K562 (cell line): ENCODE data around the gene SUPT20H.

Source experiments
- BDP1 ChIP-seq: IDR thresholded peaks from 3 replicates; pipeline ENCODE4 v1.6.1; 2011; ENCODE audit not compliant: insufficient read length, insufficient read depth
- BHLHE40 ChIP-seq: IDR thresholded peaks from 2 replicates; pipeline ENCODE4 v1.6.1; 2011; ENCODE audit warnings: low read length, improper control_type of control experiment
- RNF2 ChIP-seq: sonication (generic); IDR thresholded peaks from 2 replicates; pipeline ENCODE4 v1.6.1; 2016
- SIRT6 ChIP-seq: IDR thresholded peaks from one replicate; pipeline ENCODE4 v1.6.1; 2012; ENCODE audit warnings: low read depth, mild to moderate bottlenecking, control low read depth, inconsistent platforms, low read length, moderate library complexity
- SMAD3 ChIP-seq: fragments of 450-650 bp; formaldehyde crosslinking; conservative IDR thresholded peaks from 2 replicates; pipeline ENCODE4 v1.4.0; 2020; ENCODE audit warnings: mild to moderate bottlenecking
- SREBF2 ChIP-seq: sonication (generic); formaldehyde crosslinking; IDR thresholded peaks from 2 replicates; pipeline ENCODE4 v1.4.0; 2020; ENCODE audit warnings: mild to moderate bottlenecking, missing genetic modification reagents
- SRF ChIP-seq, 2 experiments: fragments of 250-450, 450-650 bp in 1 of 2; sonication (Bioruptor Pico) in 1 of 2; sonication (generic) in 1 of 2; formaldehyde crosslinking; IDR thresholded peaks; 2 replicates each; pipeline versions ENCODE4 v1.5.0 to v1.5.1; 2020 to 2022; ENCODE audit warnings: mild to moderate bottlenecking in 1 of 2, missing genetic modification reagents in 1 of 2
- TAF1 ChIP-seq: IDR thresholded peaks from 2 replicates; pipeline ENCODE4 v1.6.1; 2011; ENCODE audit warnings: mild to moderate bottlenecking, low read length, moderate library complexity; ENCODE audit not compliant: insufficient read depth, control insufficient read depth, severe bottlenecking; ENCODE audit errors: extremely low read depth
- ZNF133 ChIP-seq: fragments of 250-450 bp; sonication (Bioruptor Pico); IDR thresholded peaks from 2 replicates; pipeline ENCODE4 v1.4.0; 2020; ENCODE audit warnings: mild to moderate bottlenecking
- ZNF23 ChIP-seq: fragments of 250-450 bp; sonication (Bioruptor Pico); IDR thresholded peaks from 2 replicates; pipeline ENCODE4 v1.4.0; 2020; ENCODE audit warnings: mild to moderate bottlenecking
- TF ChIP-seq, protein P1 (sequence below): fragments of 200-800 bp; sonication (Bioruptor generic); IDR thresholded peaks from 2 replicates; pipeline ENCODE4 v1.6.1; 2017; ENCODE audit warnings: missing genetic modification characterization, missing compliant biosample characterization
- TF ChIP-seq, protein P2 (sequence below): fragments of 450-650 bp; conservative IDR thresholded peaks from 2 replicates; pipeline ENCODE4 v1.6.1; 2016; ENCODE audit warnings: missing genetic modification characterization, low read depth, mild to moderate bottlenecking, missing compliant biosample characterization, moderate library complexity
- TF ChIP-seq, protein P3 (sequence below), 3 experiments: IDR thresholded peaks in 2 of 3; conservative IDR thresholded peaks in 1 of 3; 2 replicates each; pipeline ENCODE4 v1.5.1; 2011 to 2012; ENCODE audit warnings: low read length in 3 of 3, mild to moderate bottlenecking in 3 of 3, control low read depth in 2 of 3, improper control_type of control experiment in 1 of 3, inconsistent platforms in 1 of 3, low read depth in 1 of 3, mixed read lengths in 1 of 3, moderate library complexity in 1 of 3; ENCODE audit not compliant: insufficient read depth in 2 of 3
- TF ChIP-seq, protein P4 (sequence below): fragments of 250-450 bp; sonication (Bioruptor Pico); IDR thresholded peaks from 2 replicates; pipeline ENCODE4 v1.4.0; 2020; ENCODE audit warnings: mild to moderate bottlenecking, moderate library complexity

DNA sequence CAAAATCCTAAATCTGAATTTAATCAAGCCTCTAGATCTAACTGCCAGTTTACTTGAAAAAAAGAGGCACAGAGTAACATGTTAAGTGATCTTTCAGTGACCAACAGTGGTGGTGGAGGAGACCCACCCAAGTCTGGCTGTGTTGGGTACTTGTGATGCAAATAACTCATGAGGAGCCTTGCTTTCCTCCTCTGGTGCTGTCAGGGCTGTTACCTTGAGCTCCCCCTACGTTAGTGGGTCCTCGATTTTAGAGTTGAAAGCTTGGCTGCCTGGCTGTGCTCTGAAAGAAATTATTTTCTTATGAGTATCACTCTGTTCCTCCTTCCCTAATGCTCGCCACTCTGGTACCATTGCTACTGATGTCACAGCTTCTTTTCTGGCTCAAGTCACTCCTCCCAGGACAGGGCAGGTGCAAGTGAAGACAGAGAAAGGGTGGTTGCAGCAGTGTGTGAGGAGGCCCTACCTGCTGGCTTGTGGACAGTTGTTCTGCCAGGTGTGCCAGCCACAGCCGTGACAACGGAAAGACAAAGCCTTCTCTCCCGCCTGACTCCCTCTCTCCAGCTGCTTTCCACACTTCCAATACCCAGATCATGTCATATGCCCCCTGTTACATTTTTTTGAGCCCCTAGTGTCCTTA lies 6.5 kb upstream of the SUPT20H start:
- TF ChIP-seq, protein P1, sequence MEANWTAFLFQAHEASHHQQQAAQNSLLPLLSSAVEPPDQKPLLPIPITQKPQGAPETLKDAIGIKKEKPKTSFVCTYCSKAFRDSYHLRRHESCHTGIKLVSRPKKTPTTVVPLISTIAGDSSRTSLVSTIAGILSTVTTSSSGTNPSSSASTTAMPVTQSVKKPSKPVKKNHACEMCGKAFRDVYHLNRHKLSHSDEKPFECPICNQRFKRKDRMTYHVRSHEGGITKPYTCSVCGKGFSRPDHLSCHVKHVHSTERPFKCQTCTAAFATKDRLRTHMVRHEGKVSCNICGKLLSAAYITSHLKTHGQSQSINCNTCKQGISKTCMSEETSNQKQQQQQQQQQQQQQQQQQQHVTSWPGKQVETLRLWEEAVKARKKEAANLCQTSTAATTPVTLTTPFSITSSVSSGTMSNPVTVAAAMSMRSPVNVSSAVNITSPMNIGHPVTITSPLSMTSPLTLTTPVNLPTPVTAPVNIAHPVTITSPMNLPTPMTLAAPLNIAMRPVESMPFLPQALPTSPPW (CRISPR knock-in tag), result no peak
- TF ChIP-seq SREBF2 (CRISPR knock-in tag), result no peak
- no peak for TF ChIP-seq ZNF23
- no peak for TF ChIP-seq SIRT6
- TF ChIP-seq ZNF133 (CRISPR knock-in tag), result no peak
- TF ChIP-seq, protein P2, sequence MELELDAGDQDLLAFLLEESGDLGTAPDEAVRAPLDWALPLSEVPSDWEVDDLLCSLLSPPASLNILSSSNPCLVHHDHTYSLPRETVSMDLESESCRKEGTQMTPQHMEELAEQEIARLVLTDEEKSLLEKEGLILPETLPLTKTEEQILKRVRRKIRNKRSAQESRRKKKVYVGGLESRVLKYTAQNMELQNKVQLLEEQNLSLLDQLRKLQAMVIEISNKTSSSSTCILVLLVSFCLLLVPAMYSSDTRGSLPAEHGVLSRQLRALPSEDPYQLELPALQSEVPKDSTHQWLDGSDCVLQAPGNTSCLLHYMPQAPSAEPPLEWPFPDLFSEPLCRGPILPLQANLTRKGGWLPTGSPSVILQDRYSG, result no peak
- TF ChIP-seq SRF (CRISPR knock-in tag; IDR thresholded peaks at IDR 0.05), result no peak
- TF ChIP-seq RNF2, result no peak
- TF ChIP-seq, protein P3, sequence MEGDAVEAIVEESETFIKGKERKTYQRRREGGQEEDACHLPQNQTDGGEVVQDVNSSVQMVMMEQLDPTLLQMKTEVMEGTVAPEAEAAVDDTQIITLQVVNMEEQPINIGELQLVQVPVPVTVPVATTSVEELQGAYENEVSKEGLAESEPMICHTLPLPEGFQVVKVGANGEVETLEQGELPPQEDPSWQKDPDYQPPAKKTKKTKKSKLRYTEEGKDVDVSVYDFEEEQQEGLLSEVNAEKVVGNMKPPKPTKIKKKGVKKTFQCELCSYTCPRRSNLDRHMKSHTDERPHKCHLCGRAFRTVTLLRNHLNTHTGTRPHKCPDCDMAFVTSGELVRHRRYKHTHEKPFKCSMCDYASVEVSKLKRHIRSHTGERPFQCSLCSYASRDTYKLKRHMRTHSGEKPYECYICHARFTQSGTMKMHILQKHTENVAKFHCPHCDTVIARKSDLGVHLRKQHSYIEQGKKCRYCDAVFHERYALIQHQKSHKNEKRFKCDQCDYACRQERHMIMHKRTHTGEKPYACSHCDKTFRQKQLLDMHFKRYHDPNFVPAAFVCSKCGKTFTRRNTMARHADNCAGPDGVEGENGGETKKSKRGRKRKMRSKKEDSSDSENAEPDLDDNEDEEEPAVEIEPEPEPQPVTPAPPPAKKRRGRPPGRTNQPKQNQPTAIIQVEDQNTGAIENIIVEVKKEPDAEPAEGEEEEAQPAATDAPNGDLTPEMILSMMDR (IDR thresholded peaks at IDR 0.05 in 2 of 3, conservative IDR thresholded peaks at IDR 0.05 in 1 of 3; ENCODE audit: insufficient read depth in 2 of 3, low read depth in 1 of 3, low read length in 3 of 3), result no peak
- TF ChIP-seq TAF1, result no peak
- TF ChIP-seq SMAD3, result no peak
- TF ChIP-seq BDP1, result no peak
- TF ChIP-seq, protein P4, sequence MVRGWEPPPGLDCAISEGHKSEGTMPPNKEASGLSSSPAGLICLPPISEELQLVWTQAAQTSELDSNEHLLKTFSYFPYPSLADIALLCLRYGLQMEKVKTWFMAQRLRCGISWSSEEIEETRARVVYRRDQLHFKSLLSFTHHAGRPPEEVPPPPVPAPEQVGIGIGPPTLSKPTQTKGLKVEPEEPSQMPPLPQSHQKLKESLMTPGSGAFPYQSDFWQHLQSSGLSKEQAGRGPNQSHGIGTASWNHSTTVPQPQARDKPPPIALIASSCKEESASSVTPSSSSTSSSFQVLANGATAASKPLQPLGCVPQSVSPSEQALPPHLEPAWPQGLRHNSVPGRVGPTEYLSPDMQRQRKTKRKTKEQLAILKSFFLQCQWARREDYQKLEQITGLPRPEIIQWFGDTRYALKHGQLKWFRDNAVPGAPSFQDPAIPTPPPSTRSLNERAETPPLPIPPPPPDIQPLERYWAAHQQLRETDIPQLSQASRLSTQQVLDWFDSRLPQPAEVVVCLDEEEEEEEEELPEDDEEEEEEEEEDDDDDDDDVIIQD, result no peak
- no peak for TF ChIP-seq BHLHE40
